Kidney (tissue), 14 donors: ENCODE measurements around the gene DCAKD. TPM values are rescaled to one million over a fixed set of nuclear protein-coding genes. Genes with fewer than 3 reads are reported as not detected.

Experiments
- DNase-seq, 5 donors: peaks; one replicate each; pipeline ENCODE4 v3.0.0-alpha.2; 2013 to 2020
- FAIRE-seq: peaks from 2 replicates; lab custom pipeline; 2012; peaks lifted over from hg19 to GRCh38; lab: Jason Lieb, UNC
- H3K27ac ChIP-seq, 2 donors: one replicate each; pipeline ENCODE4 v1.7.0; 2013; ENCODE audit warnings: low read depth in 2 of 2, low read length in 2 of 2, inconsistent platforms in 1 of 2
- H3K27me3 ChIP-seq: one replicate; pipeline ENCODE4 v1.7.1; 2013; ENCODE audit warnings: low read length, inconsistent platforms; ENCODE audit not compliant: control insufficient read depth, insufficient read depth
- H3K36me3 ChIP-seq, 3 donors: one replicate each; pipeline versions ENCODE4 v1.7.0 to v1.7.1; 2013; ENCODE audit warnings: low read length in 3 of 3, control low read depth in 1 of 3, inconsistent platforms in 1 of 3; ENCODE audit not compliant: insufficient read depth in 3 of 3, control insufficient read depth in 2 of 3
- H3K4me1 ChIP-seq, 3 donors: one replicate each; pipeline versions ENCODE4 v1.7.0 to v1.7.1; 2013; ENCODE audit warnings: low read length in 3 of 3, inconsistent platforms in 1 of 3, low read depth in 1 of 3; ENCODE audit not compliant: control insufficient read depth in 2 of 3, insufficient read depth in 2 of 3
- H3K4me3 ChIP-seq, 3 donors: one replicate each; pipeline versions ENCODE4 v1.7.0 to v1.8.1; 2013; ENCODE audit warnings: low read length in 3 of 3, control low read depth in 1 of 3, inconsistent platforms in 1 of 3
- H3K9ac ChIP-seq, 3 donors: one replicate each; pipeline versions ENCODE4 v1.7.0 to v1.7.1; 2013; ENCODE audit warnings: low read length in 3 of 3, control low read depth in 1 of 3, inconsistent platforms in 1 of 3
- H3K9me3 ChIP-seq, 3 donors: one replicate each; pipeline versions ENCODE4 v1.7.0 to v1.7.1; 2013; ENCODE audit warnings: low read length in 3 of 3, control low read depth in 1 of 3, inconsistent platforms in 1 of 3; ENCODE audit not compliant: control insufficient read depth in 2 of 3, insufficient read depth in 1 of 3
- CTCF ChIP-seq: IDR thresholded peaks from 3 replicates; pipeline ENCODE4 v1.5.1; 2012; ENCODE audit warnings: mild to moderate bottlenecking, moderate library complexity, borderline replicate concordance; ENCODE audit not compliant: insufficient read depth; ENCODE audit errors: extremely low read depth
- intact Hi-C: fragments of 100-400 bp; cut with DNase I; formaldehyde crosslinking; loops from one replicate; pipeline ENCODE4 v1.11.1; 2022
- polyA plus RNA-seq: library from polyadenylated mRNA; stranded (reverse); fragments of 350-450 nt; fragmentation: Illumina TruSeq; extraction: RNeasy Lipid Tissue Mini Kit (QIAGEN cat#74804); gene quantifications from one replicate; pipeline ENCODE4 v1.2.3, GENCODE V29; 2014; ENCODE audit warnings: low read depth, low replicate concordance; ENCODE audit not compliant: insufficient read depth
- total RNA-seq: library from RNA; stranded (reverse); fragmentation: NEBNext Ultra II Directional; extraction: Animal tissue kit (Norgen Biotek cat#: 25700); gene quantifications from one replicate; pipeline ENCODE4 v1.2.1, GENCODE V29; 2021
- donor health status: control.
- donor health status: control.
- donor health status: control.
- donor health status: control.
- donor health status: control.
- donor health status: DM: yes; HTN: yes; CAD: no.
- donor health status: Normal renal cell carcinoma (clear cell type).

The DCAKD gene
- total and polyA plus RNA-seq, 2 donors from 2014 or later: 27.5 to 34.9 TPM

- intact Hi-C loops: no loop called here
- DNase-seq: no peak
- Histone ChIP-seq H3K27me3 (no peaks in the 10 kb centered on the region), H3K9ac (no peak overlapping the region), H3K36me3 (peaks cover 5 to 11% (median 9%) of the 10 kb centered on the region in 3 donors), H3K4me3 (no peak overlapping the region), H3K4me1 (peaks cover 0 to 5% (median 0%) of the 10 kb centered on the region in 3 donors), H3K27ac (no peak overlapping the region), H3K9me3 (no peaks in the 10 kb centered on the region)
- no peak for FAIRE-seq
- TF ChIP-seq CTCF: no peak
These were observed 26.2 kb upstream of the DCAKD start for GRCh38 chr17:45077643-45078042.

- H3K9me3 ChIP-seq: no peaks in the 10 kb centered on the region
- peaks cover 0 to 4% (median 3%) of the 10 kb centered on the region in 3 donors for H3K36me3 ChIP-seq
- no peak overlapping the region for H3K27ac ChIP-seq
- FAIRE-seq (no peak), DNase-seq (no peak)
- peaks cover 0 to 5% (median 0%) of the 10 kb centered on the region in 3 donors for H3K4me1 ChIP-seq
- no peak overlapping the region for H3K9ac ChIP-seq
- intact Hi-C loops: no loop called here
- no peak for TF ChIP-seq CTCF
- H3K27me3 ChIP-seq: no peaks in the 10 kb centered on the region
- no peak overlapping the region for H3K4me3 ChIP-seq
These were observed 22.1 kb upstream of the DCAKD start for GRCh38 chr17:45073414-45074070.

GRCh38 chr17:45070809-45071208 is 19.4 kb upstream of the DCAKD start:
- H3K27ac ChIP-seq: no peak overlapping the region
- peaks cover 0 to 4% (median 3%) of the 10 kb centered on the region in 3 donors for H3K36me3 ChIP-seq
- no peaks in the 10 kb centered on the region for H3K4me1 ChIP-seq
- TF ChIP-seq CTCF: no peak
- no peak overlapping the region for H3K9ac ChIP-seq
- no peak for DNase-seq
- H3K27me3 ChIP-seq: no peaks in the 10 kb centered on the region
- no peaks in the 10 kb centered on the region for H3K9me3 ChIP-seq
- no peak overlapping the region for H3K4me3 ChIP-seq
- intact Hi-C loops: no loop called here
- FAIRE-seq: no peak
